Upper lobe of left lung (tissue), 6 donors: ENCODE results near the gene ATP13A4. TPM values are rescaled to one million over a fixed set of nuclear protein-coding genes. Genes with fewer than 3 reads are reported as not detected.

Experiments
- ATAC-seq, 2 donors: fragments of 200-7000 bp; cut with Tn5 transposase; one replicate each; pipeline ENCODE4 v1.9.1; 2022; ENCODE audit warnings: mild to moderate bottlenecking in 2 of 2, moderate library complexity in 2 of 2; ENCODE audit not compliant: low FRiP score in 2 of 2
- DNase-seq, 2 donors: peaks; one replicate each; pipeline ENCODE4 v3.0.0-alpha.2; 2019 to 2020
- H3K27ac ChIP-seq, 4 donors: fragments of 200-600 bp; sonication (generic); one replicate each; pipeline ENCODE4 v1.5.1; 2016 to 2019
- H3K27me3 ChIP-seq, 4 donors: fragments of 200-600 bp; sonication (generic); one replicate each; pipeline ENCODE4 v1.5.1; 2017 to 2019
- H3K36me3 ChIP-seq, 4 donors: fragments of 200-600 bp; sonication (generic); one replicate each; pipeline ENCODE4 v1.5.1; 2016 to 2019
- H3K4me1 ChIP-seq, 4 donors: fragments of 200-600 bp; sonication (generic); one replicate each; pipeline ENCODE4 v1.5.1; 2018 to 2019
- H3K4me3 ChIP-seq, 4 donors: fragments of 200-600 bp; sonication (generic); one replicate each; pipeline ENCODE4 v1.5.1; 2017 to 2019; ENCODE audit warnings: mild to moderate bottlenecking in 2 of 4, moderate library complexity in 1 of 4
- H3K9me3 ChIP-seq, 4 donors: fragments of 200-600 bp; sonication (generic); one replicate each; pipeline ENCODE4 v1.5.1; 2018 to 2019
- CTCF ChIP-seq, 6 experiments: fragments of 450-650 bp in 4 of 6; fragments of 200-600 bp in 2 of 6; sonication (generic) in 2 of 6; IDR thresholded peaks; one replicate each; pipeline ENCODE4 v1.5.1; 2016 to 2019; ENCODE audit warnings: antibody characterized with exemption in 6 of 6
- EP300 ChIP-seq, 4 donors: sonication (generic); formaldehyde crosslinking; IDR thresholded peaks; one replicate each; pipeline ENCODE4 v1.5.1; 2017; ENCODE audit warnings: antibody characterized with exemption in 4 of 4, control low read depth in 2 of 4
- POLR2A ChIP-seq, 4 donors: fragments of 450-650 bp; IDR thresholded peaks; one replicate each; pipeline ENCODE4 v1.5.1; 2016 to 2017; ENCODE audit warnings: antibody characterized with exemption in 4 of 4, mild to moderate bottlenecking in 2 of 4
- POLR2AphosphoS5 ChIP-seq, 2 donors: sonication (generic); formaldehyde crosslinking; IDR thresholded peaks; one replicate each; pipeline ENCODE4 v1.5.1; 2017; ENCODE audit warnings: antibody characterized with exemption in 2 of 2
- WGBS, 2 donors: methylation state at CpG; one replicate each; pipeline ENCODE4 v1.1.5; 2017 to 2018; 5-methylcytosine and 5-hydroxymethylcytosine counted together
- total RNA-seq, 6 donors: library from RNA; depleted of rRNA in 4 of 6; stranded (reverse); fragments of >200 nt in 4 of 6; gene quantifications; one replicate each; pipeline versions ENCODE4 v1.1.0 to v1.2.1, GENCODE V29; 2016 to 2021
- donor health status: DM: no; HTN: no; CAD: no; lungs with moderate emphysema.
- donor health status: DM: no; HTN: yes; CAD: no; lungs with severe emphysema.

ATP13A4 gene
- total RNA-seq, 6 donors from 2014 or later: 145 to 407 (median 201) TPM

GRCh38 chr3:193496658-193497057 is 58.0 kb downstream of the ATP13A4 start:
- H3K4me3 ChIP-seq: no peak overlapping the region
- 90 to 92% methylated on average over 6 of the region's 6 CpGs for WGBS, 2 donors

GRCh38 chr3:193491026-193491425 is 63.7 kb downstream of the ATP13A4 start:
- peaks cover 0 to 5% (median 2%) of the 10 kb centered on the region in 4 donors for H3K4me1 ChIP-seq

More at GRCh38 chr3:193496658-193497057, 58.0 kb downstream of the ATP13A4 start:
- Histone ChIP-seq H3K9me3 (no peaks in the 10 kb centered on the region), H3K27me3 (no peaks in the 10 kb centered on the region), H3K4me1 (peaks cover 17 to 24% (median 23%) of the 10 kb centered on the region in 4 donors), H3K27ac (no peak overlapping the region), H3K36me3 (no peaks in the 10 kb centered on the region)
- DNase-seq: peak in 1 of 2 donors; percentile 8
- TF ChIP-seq CTCF (IDR thresholded peaks at IDR 0.05) (no peak), EP300 (IDR thresholded peaks at IDR 0.05) (no peak), POLR2AphosphoS5 (IDR thresholded peaks at IDR 0.05) (no peak), POLR2A (IDR thresholded peaks at IDR 0.05) (no peak)
- ATAC-seq: no peak

GRCh38 chr3:193490580-193490979 is 64.1 kb downstream of the ATP13A4 start:
- 60 to 61% methylated on average over 4 of the region's 4 CpGs for WGBS, 2 donors
- H3K4me3 ChIP-seq: no peak overlapping the region
- ATAC-seq (no peak), DNase-seq (no peak)
- H3K4me1 ChIP-seq: peaks cover 0 to 5% (median 2%) of the 10 kb centered on the region in 4 donors
- H3K9me3 ChIP-seq: no peaks in the 10 kb centered on the region
- no peaks in the 10 kb centered on the region for H3K27me3 ChIP-seq
- TF ChIP-seq POLR2AphosphoS5 (IDR thresholded peaks at IDR 0.05) (no peak), CTCF (IDR thresholded peaks at IDR 0.05) (no peak), POLR2A (IDR thresholded peaks at IDR 0.05) (no peak), EP300 (IDR thresholded peaks at IDR 0.05) (no peak)
- no peaks in the 10 kb centered on the region for H3K36me3 ChIP-seq
- peak overlapping the region in 3 of 4 donors; percentile 16 to 24 (median 23) for H3K27ac ChIP-seq

More at GRCh38 chr3:193491026-193491425, 63.7 kb downstream of the ATP13A4 start:
- DNase-seq: no peak
- Histone ChIP-seq H3K4me3 (no peak overlapping the region), H3K27me3 (no peaks in the 10 kb centered on the region), H3K36me3 (no peaks in the 10 kb centered on the region), H3K27ac (peak overlapping the region in 2 of 4 donors; percentile 23), H3K9me3 (no peaks in the 10 kb centered on the region)
- TF ChIP-seq POLR2AphosphoS5 (IDR thresholded peaks at IDR 0.05) (no peak), POLR2A (IDR thresholded peaks at IDR 0.05) (no peak), EP300 (IDR thresholded peaks at IDR 0.05) (peak in 2 of 4 donors; percentile 21 to 41), CTCF (IDR thresholded peaks at IDR 0.05) (no peak)
- ATAC-seq: no peak
- 73 to 79% methylated on average over 1 of the region's 1 CpG for WGBS, 2 donors

- Histone ChIP-seq H3K36me3 (no peaks in the 10 kb centered on the region), H3K4me3 (no peak overlapping the region), H3K27ac (peak overlapping the region in 3 of 4 donors; percentile 16 to 24 (median 23)), H3K4me1 (peaks cover 0 to 5% (median 2%) of the 10 kb centered on the region in 4 donors), H3K9me3 (no peaks in the 10 kb centered on the region), H3K27me3 (no peaks in the 10 kb centered on the region)
- ATAC-seq (no peak), DNase-seq (no peak)
- TF ChIP-seq CTCF (IDR thresholded peaks at IDR 0.05) (no peak), POLR2A (IDR thresholded peaks at IDR 0.05) (no peak), POLR2AphosphoS5 (IDR thresholded peaks at IDR 0.05) (no peak), EP300 (IDR thresholded peaks at IDR 0.05) (no peak)
- 74% methylated on average over 6 of the region's 6 CpGs for WGBS, 2 donors
These were observed 64.7 kb downstream of the ATP13A4 start for GRCh38 chr3:193489949-193490348.

- no peak overlapping the region for H3K4me3 ChIP-seq
- no peaks in the 10 kb centered on the region for H3K9me3 ChIP-seq
- ATAC-seq (no peak), DNase-seq (no peak)
- no peaks in the 10 kb centered on the region for H3K36me3 ChIP-seq
- 87% methylated on average over 5 of the region's 5 CpGs for WGBS, 2 donors
- peaks cover 0 to 5% (median 2%) of the 10 kb centered on the region in 4 donors for H3K4me1 ChIP-seq
- no peak overlapping the region for H3K27ac ChIP-seq
- H3K27me3 ChIP-seq: no peaks in the 10 kb centered on the region
- no peak for TF ChIP-seq CTCF (IDR thresholded peaks at IDR 0.05)
- TF ChIP-seq POLR2A (IDR thresholded peaks at IDR 0.05): no peak
- TF ChIP-seq POLR2AphosphoS5 (IDR thresholded peaks at IDR 0.05): no peak
- no peak for TF ChIP-seq EP300 (IDR thresholded peaks at IDR 0.05)
These were observed 66.0 kb downstream of the ATP13A4 start for GRCh38 chr3:193488741-193489140.
